Measurements from ENCODE around the gene INTS14. TPM values are rescaled to one million over a fixed set of nuclear protein-coding genes. Genes with fewer than 3 reads are reported as not detected.
A peak's percentile ranks its signal among the peaks of the same experiment; 100 is the strongest.

Gene INTS14
- total RNA-seq, 4 donors from 2014 or later: 11.9 to 20.0 (median 14.8) TPM

GRCh38 chr15:65530318-65531111 lies 80.4 kb downstream of the INTS14 start, which contains the start of gene HACD3:
TSS of gene HACD3 (plus strand) at chr15:65530463. CDS start at chr15:65530632, 169 bp downstream.
- no peaks in the 10 kb centered on the region for H3K9me3 ChIP-seq
- in situ Hi-C loops (cut with MboI; ENCODE audit: low sequenced_read_pairs in 4 of 4): no loop called here
- DNase-seq (peak; percentile 63 to 78), ATAC-seq (peak; percentile 94 to 95)
- peaks cover 18 to 20% of the 10 kb centered on the region in 2 donors for H3K4me1 ChIP-seq
- peak within 1 kb of the TSS; percentile 65 to 95 (median 88) for H3K4me3 ChIP-seq
- intact Hi-C loops (cut with DNase I; ENCODE audit: low total_unique reads): loop anchor here (2.0 kb wide), 1 partner anchor 14 kb away; the partner anchor contains the start of gene DPP8
- peak within 1 kb of the TSS; percentile 73 to 90 (median 86) for H3K27ac ChIP-seq
- H3K27me3 ChIP-seq: no peaks in the 10 kb centered on the region
- H3K36me3 ChIP-seq: no peaks in the 10 kb centered on the region
- peak; percentile 57 to 58 for TF ChIP-seq POLR2A (IDR thresholded peaks at IDR 0.05)
- TF ChIP-seq CTCF (IDR thresholded peaks at IDR 0.05 in 4 of 5, conservative IDR thresholded peaks at IDR 0.05 in 1 of 5): no peak

- no peaks in the 10 kb centered on the region for H3K36me3 ChIP-seq
- in situ Hi-C loops (cut with MboI; ENCODE audit: low sequenced_read_pairs in 4 of 4) (no loop called here), intact Hi-C loops (cut with DNase I; ENCODE audit: low total_unique reads) (loop anchor here (2.0 kb wide), 1 partner anchor 13 kb away; the partner anchor contains the start of gene DPP8)
- DNase-seq (no peak), ATAC-seq (peak; percentile 13 to 32)
- H3K27ac ChIP-seq: peak overlapping the region; percentile 73 to 90 (median 86)
- no peaks in the 10 kb centered on the region for H3K9me3 ChIP-seq
- no peaks in the 10 kb centered on the region for H3K27me3 ChIP-seq
- peaks cover 18 to 20% of the 10 kb centered on the region in 2 donors for H3K4me1 ChIP-seq
- peak overlapping the region; percentile 65 to 95 (median 88) for H3K4me3 ChIP-seq
- TF ChIP-seq POLR2A (IDR thresholded peaks at IDR 0.05): no peak
- no peak for TF ChIP-seq CTCF (IDR thresholded peaks at IDR 0.05 in 4 of 5, conservative IDR thresholded peaks at IDR 0.05 in 1 of 5)
Observed at GRCh38 chr15:65529762-65530317, 81.1 kb downstream of the INTS14 start.

Other genes with a start within 250 kb of the INTS14 start
- not detected for gene IGDCC3, start 233.1 kb downstream of the INTS14 start, total RNA-seq
- gene IGDCC4, start 188.2 kb downstream of the INTS14 start, total RNA-seq: 1 to 10 TPM; 2.3 to 7.4 (median 2.8) TPM
- 10 to 100 TPM; 36.9 to 76.6 (median 48.0) TPM for gene DPP8, start 93.4 kb downstream of the INTS14 start, total RNA-seq
- 1 to 10 TPM; 4.5 to 9.5 (median 6.5) TPM for gene HACD3, start 80.7 kb downstream of the INTS14 start, total RNA-seq
- gene SLC24A1, start 10.8 kb upstream of the INTS14 start, total RNA-seq: under 1 TPM; 0.41 to 0.81 (median 0.69) TPM
- gene DENND4A, start 181.2 kb upstream of the INTS14 start, total RNA-seq: 10 to 100 TPM; 24.4 to 46.4 (median 33.1) TPM

Data from gastrocnemius medialis (tissue), 4 donors.